IMR-90 (cell line): Measurements from ENCODE around the gene FEV. TPM values are rescaled to one million over a fixed set of nuclear protein-coding genes. Genes with fewer than 3 reads are reported as not detected.

Experiments used
- ATAC-seq: fragments of 200-7000 bp; cut with Tn5 transposase; 2 replicates; pipeline ENCODE4 v1.9.1; 2020; ENCODE audit warnings: low read depth, mild to moderate bottlenecking, moderate library complexity
- BruUV-seq: library from RNA; stranded (reverse); fragments of 400-500 nt; replicated peaks from 2 replicates; lab custom pipeline; 2021; lab: Mats Ljungman, UMichigan
- CTCF ChIA-PET: fragments of 300-600 bp; formaldehyde crosslinking; extraction: SDS; loops from one replicate; lab custom pipeline; 2021; ENCODE audit warnings: antibody characterized with exemption; lab: Yijun Ruan, JAX
- POLR2A ChIA-PET: fragments of 300-600 bp; sonication (Branson Sonifier 250); formaldehyde crosslinking; loops from one replicate; lab custom pipeline; 2022; ENCODE audit warnings: antibody characterized with exemption; ENCODE audit not compliant: unreplicated experiment; lab: Charles Lee
- DNase-seq: peaks from one replicate; pipeline ENCODE4 v3.0.0; 2013
- H2AFZ ChIP-seq: replicated peaks from 2 replicates; pipeline ENCODE3; 2013; ENCODE audit warnings: low read length, mild to moderate bottlenecking; ENCODE audit not compliant: poor library complexity
- H2AK5ac ChIP-seq: 2 replicates; pipeline ENCODE4 v1.6.1; 2013; ENCODE audit warnings: low read depth, low read length, inconsistent platforms
- H2AK9ac ChIP-seq: replicated peaks from 2 replicates; pipeline ENCODE3; 2013; ENCODE audit warnings: mild to moderate bottlenecking, low read depth, low read length, moderate library complexity; ENCODE audit not compliant: poor library complexity
- H2BK120ac ChIP-seq: 2 replicates; pipeline ENCODE4 v1.6.1; 2013; ENCODE audit warnings: low read depth, low read length, inconsistent platforms
- H2BK15ac ChIP-seq: 3 replicates; pipeline ENCODE4 v1.6.1; 2013; ENCODE audit warnings: low read depth, low read length, inconsistent platforms
- H2BK20ac ChIP-seq: 2 replicates; pipeline ENCODE4 v1.6.1; 2013; ENCODE audit warnings: low read depth, mild to moderate bottlenecking, inconsistent platforms, low read length, moderate library complexity
- H2BK5ac ChIP-seq: 2 replicates; pipeline ENCODE4 v1.6.1; 2013; ENCODE audit warnings: mild to moderate bottlenecking, low read depth, low read length, inconsistent platforms; ENCODE audit not compliant: poor library complexity, severe bottlenecking
- H3K14ac ChIP-seq: replicated peaks from 2 replicates; pipeline ENCODE4 v1.6.1; 2013; ENCODE audit warnings: low read depth, low read length, inconsistent platforms
- H3K18ac ChIP-seq: 2 replicates; pipeline ENCODE4 v1.6.1; 2013; ENCODE audit warnings: low read depth, low read length, control low read depth
- H3K23ac ChIP-seq: 2 replicates; pipeline ENCODE4 v1.6.1; 2013; ENCODE audit warnings: low read depth, low read length, inconsistent platforms
- H3K27ac ChIP-seq: 2 replicates; pipeline ENCODE4 v1.5.1; 2013; ENCODE audit warnings: mild to moderate bottlenecking, control low read depth, low read length; ENCODE audit not compliant: insufficient read depth
- H3K27me3 ChIP-seq: 2 replicates; pipeline ENCODE4 v1.6.1; 2013; ENCODE audit warnings: low read length; ENCODE audit not compliant: control insufficient read depth, insufficient read depth
- H3K36me3 ChIP-seq: 2 replicates; pipeline ENCODE4 v1.6.1; 2013; ENCODE audit warnings: low read length, mixed read lengths; ENCODE audit not compliant: control insufficient read depth, insufficient read depth
- H3K4ac ChIP-seq: 2 replicates; pipeline ENCODE4 v1.6.1; 2013; ENCODE audit warnings: low read depth, low read length, inconsistent platforms
- H3K4me1 ChIP-seq: 2 replicates; pipeline ENCODE4 v1.6.1; 2013; ENCODE audit warnings: low read length, mixed read lengths; ENCODE audit not compliant: control insufficient read depth, insufficient read depth
- H3K4me2 ChIP-seq: 2 replicates; pipeline ENCODE4 v1.6.1; 2013; ENCODE audit warnings: low read depth, mild to moderate bottlenecking, control low read depth, low read length, moderate library complexity
- H3K4me3 ChIP-seq: 2 replicates; pipeline ENCODE4 v1.5.1; 2013; ENCODE audit warnings: low read depth, mild to moderate bottlenecking, control low read depth, low read length, moderate library complexity; ENCODE audit not compliant: insufficient read depth
- H3K56ac ChIP-seq: 2 replicates; pipeline ENCODE4 v1.6.1; 2013; ENCODE audit warnings: low read length, inconsistent platforms; ENCODE audit not compliant: insufficient read depth; ENCODE audit errors: extremely low read depth
- H3K79me1 ChIP-seq, 2 experiments: 2 replicates each; pipeline ENCODE4 v1.6.1; 2013; ENCODE audit warnings: low read length in 2 of 2, inconsistent platforms in 1 of 2, low read depth in 1 of 2
- H3K9ac ChIP-seq: 2 replicates; pipeline ENCODE4 v1.6.1; 2013; ENCODE audit warnings: low read depth, low read length, control low read depth
- H3K9me1 ChIP-seq: 2 replicates; pipeline ENCODE4 v1.6.1; 2013; ENCODE audit warnings: low read length, inconsistent platforms; ENCODE audit not compliant: insufficient read depth
- H3K9me3 ChIP-seq: 2 replicates; pipeline ENCODE4 v1.6.1; 2013; ENCODE audit warnings: low read length; ENCODE audit not compliant: control insufficient read depth, insufficient read depth
- H4K20me1 ChIP-seq: 2 replicates; pipeline ENCODE4 v1.6.1; 2013; ENCODE audit warnings: low read length, inconsistent platforms; ENCODE audit not compliant: insufficient read depth
- H4K5ac ChIP-seq: 2 replicates; pipeline ENCODE4 v1.6.1; 2013; ENCODE audit warnings: mild to moderate bottlenecking, low read depth, low read length, control low read depth
- H4K8ac ChIP-seq, 2 experiments: 2 replicates each; pipeline ENCODE4 v1.6.1; 2013; ENCODE audit warnings: low read depth in 2 of 2, low read length in 2 of 2, control low read depth in 1 of 2, inconsistent platforms in 1 of 2
- H4K91ac ChIP-seq: 2 replicates; pipeline ENCODE4 v1.6.1; 2013; ENCODE audit warnings: low read depth, low read length, inconsistent platforms; ENCODE audit not compliant: insufficient read depth
- BHLHE40 ChIP-seq: fragments of 150-350 bp; IDR thresholded peaks from 2 replicates; pipeline ENCODE4 v1.6.1; 2016; ENCODE audit warnings: mild to moderate bottlenecking, low read depth, low read length
- CEBPB ChIP-seq: IDR thresholded peaks from 2 replicates; pipeline ENCODE4 v1.6.1; 2012; ENCODE audit warnings: low read depth, low read length, improper control_type of control experiment
- CTCF ChIP-seq: conservative IDR thresholded peaks from 2 replicates; pipeline ENCODE4 v1.5.1; 2012; ENCODE audit warnings: mild to moderate bottlenecking, low read depth, low read length, improper control_type of control experiment
- ELK1 ChIP-seq: fragments of 150-350 bp; IDR thresholded peaks from 2 replicates; pipeline ENCODE4 v1.6.1; 2016; ENCODE audit warnings: low read depth, mild to moderate bottlenecking, low read length, moderate library complexity, borderline replicate concordance
- FOS ChIP-seq: fragments of 150-350 bp; IDR thresholded peaks from 2 replicates; pipeline ENCODE4 v1.6.1; 2016; ENCODE audit warnings: low read depth, low read length
- MAFK ChIP-seq: IDR thresholded peaks from 2 replicates; pipeline ENCODE4 v1.6.1; 2012; ENCODE audit warnings: low read depth, low read length, improper control_type of control experiment
- NFE2L2 ChIP-seq: fragments of 150-350 bp; IDR thresholded peaks from 2 replicates; pipeline ENCODE4 v1.6.1; 2016; ENCODE audit warnings: low read depth, mild to moderate bottlenecking, low read length
- RCOR1 ChIP-seq: IDR thresholded peaks from 2 replicates; pipeline ENCODE4 v1.6.1; 2012; ENCODE audit warnings: mild to moderate bottlenecking, low read length, improper control_type of control experiment; ENCODE audit not compliant: insufficient replicate concordance
- WGBS, 2 experiments: methylation state at CpG; one replicate each; pipeline versions ENCODE4 v1.1.5 to v1.1.7; 2013; ENCODE audit warnings: missing lambda C conversion rate in 2 of 2; ENCODE audit not compliant: insufficient read length in 1 of 2; ENCODE audit errors: extremely low coverage in 2 of 2; 5-methylcytosine and 5-hydroxymethylcytosine counted together
- dilution Hi-C: fragments of 300-500 bp; cut with HindIII; formaldehyde crosslinking; loops from one replicate; pipeline ENCODE4 v1.14.3; 2018; ENCODE audit warnings: low sequenced_read_pairs; ENCODE audit not compliant: unreplicated experiment
- in situ Hi-C: fragments of 300-500 bp; cut with MboI; formaldehyde crosslinking; loops from 3 replicates; pipeline ENCODE4 v1.14.3; 2019; ENCODE audit warnings: low sequenced_read_pairs, inconsistent platforms, mixed read lengths
- intact Hi-C: fragments of 100-400 bp; cut with micrococcal nuclease; formaldehyde crosslinking; loops from 2 replicates; pipeline ENCODE4 v1.10.0; 2022
- polyA plus RNA-seq, 3 experiments: library from polyadenylated mRNA; depleted of rRNA; stranded (reverse); fragments of >200 nt; gene quantifications; 2 replicates each; pipeline ENCODE4 v1.2.3, GENCODE V29; 2012; ENCODE audit warnings: low replicate concordance in 1 of 3
- total RNA-seq: library from RNA; depleted of rRNA; stranded (reverse); fragments of >200 nt; gene quantifications from 2 replicates; pipeline ENCODE4 v1.2.3, GENCODE V29; 2012

FEV gene
- total and polyA plus RNA-seq, 2 of the 4 experiments (the other 2 are of a cell fraction) = not detected

- TF ChIP-seq CEBPB (no peak), FOS (0 out of 2 replicates have a peak, but pooled peaks have one; percentile 13)
Observed at GRCh38 chr2:218995972-218996711, 11.2 kb upstream of the FEV start (continued).

- Histone ChIP-seq H3K9me3 (no peaks in the 10 kb centered on the region), H4K5ac (no peak overlapping the region), H3K27me3 (peaks cover 85% of the 10 kb centered on the region), H4K91ac (no peak overlapping the region), H2BK5ac (no peak overlapping the region), H2AFZ (no peak overlapping the region), H4K20me1 (no peaks in the 10 kb centered on the region; the same call in 1 of the 2 replicates), H3K27ac (no peak overlapping the region), H3K4me3 (no peak overlapping the region), H2BK120ac (no peak overlapping the region), H4K8ac (no peak overlapping the region), H2BK15ac (no peak overlapping the region), H3K79me1 (no peaks in the 10 kb centered on the region), H3K56ac (no peak overlapping the region), H2AK5ac (no peak overlapping the region), H3K23ac (no peak overlapping the region), H2AK9ac (no peak overlapping the region), H3K9me1 (peaks cover 3% of the 10 kb centered on the region; the same call in 1 of the 2 replicates), H3K14ac (no peak overlapping the region), H3K4me2 (no peak overlapping the region), H2BK20ac (no peak overlapping the region), H3K4ac (no peak overlapping the region), H3K4me1 (no peaks in the 10 kb centered on the region; the same call in 1 of the 2 replicates), H3K18ac (no peak overlapping the region), H3K36me3 (no peaks in the 10 kb centered on the region), H3K9ac (no peak overlapping the region)
- DNase-seq (no peak), ATAC-seq (no peak)
- no TSS peak for BruUV-seq
- in situ Hi-C loops (no loop called here), dilution Hi-C loops (no loop called here), intact Hi-C loops (no loop called here)
- TF ChIP-seq NFE2L2 (no peak), BHLHE40 (no peak), RCOR1 (no peak), ELK1 (no peak), FOS (no peak), MAFK (no peak), CTCF (no peak)
- ChIA-PET CTCF (interaction anchor here (1.0 to 1.9 kb wide), 4 partner anchors 16 to 299 kb away, joined by 3 to 8 read pairs (median 3); no protein-coding TSS in a partner anchor), POLR2A (no interaction called here)
- WGBS, 2 experiments = 26% methylated on average over 5 of the region's 8 CpGs; no CpG with 5 or more reads in 1 of the 2 experiments
Observed at GRCh38 chr2:218995561-218995960, 10.6 kb upstream of the FEV start.
